ENCODE data around the gene NUMB. TPM values are rescaled to one million over a fixed set of nuclear protein-coding genes. Genes with fewer than 3 reads are reported as not detected.

The NUMB gene
- total RNA-seq, 4 donors from 2014 or later: 42.4 to 63.5 (median 51.0) TPM

DNA sequence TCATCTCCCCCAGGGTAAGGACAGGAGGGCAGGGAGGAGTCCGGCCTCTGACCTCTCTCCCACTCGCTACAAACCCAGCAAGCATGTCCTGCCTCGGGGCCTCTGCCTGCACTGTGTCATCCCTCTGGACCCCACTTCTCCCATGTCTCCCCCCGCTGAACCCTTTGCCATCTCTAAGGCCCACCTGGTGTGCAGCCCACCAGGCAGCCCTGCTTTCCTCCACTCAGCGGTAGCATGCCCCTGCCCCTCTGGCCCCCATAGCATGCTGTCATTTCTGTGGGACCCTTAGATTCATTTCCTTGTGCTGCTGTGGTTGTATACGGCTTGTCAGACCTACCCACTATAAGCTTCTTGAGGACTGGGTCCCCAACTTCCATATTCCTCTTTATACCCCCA, 203.3 kb downstream of the NUMB start:
- Histone ChIP-seq H3K9me3 (no peaks in the 10 kb centered on the region), H3K4me1 (no peaks in the 10 kb centered on the region), H3K27me3 (no peaks in the 10 kb centered on the region), H3K36me3 (peaks cover 0 to 69% of the 10 kb centered on the region in 2 donors), H3K27ac (no peak overlapping the region), H3K4me3 (no peak overlapping the region)
- WGBS, 2 donors (ENCODE audit: low coverage in 1 of 2): 80 to 95% methylated on average over 1 to 6 of the region's 6 CpGs
- ATAC-seq: no peak
- TF ChIP-seq POLR2AphosphoS5 (IDR thresholded peaks at IDR 0.05): no peak
- TF ChIP-seq, protein P1, sequence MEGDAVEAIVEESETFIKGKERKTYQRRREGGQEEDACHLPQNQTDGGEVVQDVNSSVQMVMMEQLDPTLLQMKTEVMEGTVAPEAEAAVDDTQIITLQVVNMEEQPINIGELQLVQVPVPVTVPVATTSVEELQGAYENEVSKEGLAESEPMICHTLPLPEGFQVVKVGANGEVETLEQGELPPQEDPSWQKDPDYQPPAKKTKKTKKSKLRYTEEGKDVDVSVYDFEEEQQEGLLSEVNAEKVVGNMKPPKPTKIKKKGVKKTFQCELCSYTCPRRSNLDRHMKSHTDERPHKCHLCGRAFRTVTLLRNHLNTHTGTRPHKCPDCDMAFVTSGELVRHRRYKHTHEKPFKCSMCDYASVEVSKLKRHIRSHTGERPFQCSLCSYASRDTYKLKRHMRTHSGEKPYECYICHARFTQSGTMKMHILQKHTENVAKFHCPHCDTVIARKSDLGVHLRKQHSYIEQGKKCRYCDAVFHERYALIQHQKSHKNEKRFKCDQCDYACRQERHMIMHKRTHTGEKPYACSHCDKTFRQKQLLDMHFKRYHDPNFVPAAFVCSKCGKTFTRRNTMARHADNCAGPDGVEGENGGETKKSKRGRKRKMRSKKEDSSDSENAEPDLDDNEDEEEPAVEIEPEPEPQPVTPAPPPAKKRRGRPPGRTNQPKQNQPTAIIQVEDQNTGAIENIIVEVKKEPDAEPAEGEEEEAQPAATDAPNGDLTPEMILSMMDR (IDR thresholded peaks at IDR 0.05): no peak
- TF ChIP-seq POLR2A (IDR thresholded peaks at IDR 0.05): no peak
- no peak for TF ChIP-seq EP300 (IDR thresholded peaks at IDR 0.05)

GRCh38 chr14:73254247-73255004, 203.9 kb downstream of the NUMB start:
- no peak for ATAC-seq
- Histone ChIP-seq H3K9me3 (no peaks in the 10 kb centered on the region), H3K27ac (no peak overlapping the region), H3K4me1 (no peaks in the 10 kb centered on the region), H3K27me3 (no peaks in the 10 kb centered on the region), H3K4me3 (no peak overlapping the region), H3K36me3 (peaks cover 0 to 68% of the 10 kb centered on the region in 2 donors)
- no peak for TF ChIP-seq POLR2AphosphoS5 (IDR thresholded peaks at IDR 0.05)
- TF ChIP-seq, protein P1 (IDR thresholded peaks at IDR 0.05): no peak
- TF ChIP-seq EP300 (IDR thresholded peaks at IDR 0.05): no peak
- no peak for TF ChIP-seq POLR2A (IDR thresholded peaks at IDR 0.05)
- 80 to 100% methylated on average over 1 of the region's 28 CpGs for WGBS, 2 donors (ENCODE audit: low coverage in 1 of 2)

DNA sequence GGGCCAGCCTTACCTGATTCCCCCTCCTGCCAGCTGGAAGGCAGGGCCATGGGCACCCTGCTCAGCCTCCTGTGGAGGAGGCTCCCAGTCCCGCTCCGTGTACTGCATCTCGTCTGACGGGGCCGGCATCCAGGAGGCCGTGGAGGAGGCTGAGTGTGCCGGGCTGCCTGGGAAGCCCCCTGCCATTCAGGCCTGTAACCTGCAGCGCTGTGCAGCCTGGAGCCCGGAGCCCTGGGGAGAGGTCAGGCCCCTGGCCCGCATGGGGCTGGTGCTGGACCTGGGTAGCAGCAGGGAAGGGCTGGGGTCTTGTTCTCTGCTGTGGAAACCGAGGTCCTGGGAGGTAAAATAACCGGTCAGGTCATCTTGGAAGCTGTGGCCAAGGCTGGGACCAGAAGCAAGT, 204.6 kb downstream of the NUMB start:
- 95% methylated on average over 4 of the region's 12 CpGs; no CpG with 5 or more reads in 1 of the 2 donors for WGBS, 2 donors (ENCODE audit: low coverage in 1 of 2)

GRCh38 chr14:73253323-73253610, 205.1 kb downstream of the NUMB start:
- no peak for TF ChIP-seq EP300 (IDR thresholded peaks at IDR 0.05)
- ATAC-seq: no peak
- H3K27me3 ChIP-seq: no peaks in the 10 kb centered on the region
- no peaks in the 10 kb centered on the region for H3K9me3 ChIP-seq
- no peak overlapping the region for H3K4me3 ChIP-seq
- no peak overlapping the region for H3K27ac ChIP-seq
- 75% methylated on average over 4 of the region's 10 CpGs; no CpG with 5 or more reads in 1 of the 2 donors for WGBS, 2 donors (ENCODE audit: low coverage in 1 of 2)
- no peaks in the 10 kb centered on the region for H3K4me1 ChIP-seq
- H3K36me3 ChIP-seq: peaks cover 0 to 58% of the 10 kb centered on the region in 2 donors

More for the DNA sequence above, 204.6 kb downstream of the NUMB start:
- Histone ChIP-seq H3K36me3 (peaks cover 0 to 60% of the 10 kb centered on the region in 2 donors), H3K4me1 (no peaks in the 10 kb centered on the region), H3K27ac (no peak overlapping the region), H3K4me3 (no peak overlapping the region), H3K9me3 (no peaks in the 10 kb centered on the region), H3K27me3 (no peaks in the 10 kb centered on the region)
- no peak for ATAC-seq
- no peak for TF ChIP-seq POLR2AphosphoS5 (IDR thresholded peaks at IDR 0.05)
- TF ChIP-seq, protein P1 (IDR thresholded peaks at IDR 0.05): no peak

- ATAC-seq: peak; percentile 17
- no peak overlapping the region for H3K4me3 ChIP-seq
- no peaks in the 10 kb centered on the region for H3K27me3 ChIP-seq
- TF ChIP-seq, protein P1 (IDR thresholded peaks at IDR 0.05): no peak
- TF ChIP-seq POLR2AphosphoS5 (IDR thresholded peaks at IDR 0.05) (no peak), POLR2A (IDR thresholded peaks at IDR 0.05) (no peak), EP300 (IDR thresholded peaks at IDR 0.05) (no peak)
- H3K9me3 ChIP-seq: no peaks in the 10 kb centered on the region
- H3K27ac ChIP-seq: no peak overlapping the region
- H3K36me3 ChIP-seq: peaks cover 0 to 58% of the 10 kb centered on the region in 2 donors
- 92% methylated on average over 6 of the region's 29 CpGs; no CpG with 5 or more reads in 1 of the 2 donors for WGBS, 2 donors (ENCODE audit: low coverage in 1 of 2)
- H3K4me1 ChIP-seq: no peaks in the 10 kb centered on the region
Observed at GRCh38 chr14:73252491-73253322, 205.6 kb downstream of the NUMB start.
